ENCODE data around the gene NME7.

Gene NME7

DNA sequence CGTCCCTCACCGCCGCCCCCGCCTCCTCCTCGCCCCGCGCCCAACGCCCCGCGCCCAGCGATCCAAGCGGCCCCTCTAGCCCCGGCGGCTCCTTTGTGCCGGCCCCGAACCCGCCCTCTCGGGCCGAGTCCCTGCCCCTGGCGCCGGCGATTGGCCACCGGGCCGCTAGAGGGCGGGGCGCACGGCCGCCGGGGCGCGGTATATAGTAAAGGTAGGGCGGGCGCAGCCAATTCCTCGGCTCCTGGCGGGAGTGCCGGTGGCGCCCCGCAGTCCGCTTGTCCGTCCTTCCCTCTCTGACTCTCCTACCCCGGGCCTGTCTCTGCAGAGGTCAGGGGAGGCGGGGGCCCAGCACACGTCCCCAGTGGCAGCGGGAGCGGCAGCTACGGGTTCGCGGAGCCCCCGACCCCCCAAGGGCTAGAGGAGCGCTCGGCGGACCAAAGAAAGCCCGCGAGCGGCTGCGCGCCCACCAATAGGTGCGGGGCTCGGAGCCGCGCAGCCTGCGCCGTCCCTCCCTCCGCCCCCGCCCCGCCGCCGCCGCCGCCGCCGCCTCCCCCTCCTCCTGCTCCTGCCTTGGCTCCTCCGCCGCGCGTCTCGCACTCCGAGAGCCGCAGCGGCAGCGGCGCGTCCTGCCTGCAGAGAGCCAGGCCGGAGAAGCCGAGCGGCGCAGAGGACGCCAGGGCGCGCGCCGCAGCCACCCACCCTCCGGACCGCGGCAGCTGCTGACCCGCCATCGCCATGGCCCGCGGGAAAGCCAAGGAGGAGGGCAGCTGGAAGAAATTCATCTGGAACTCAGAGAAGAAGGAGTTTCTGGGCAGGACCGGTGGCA is 261.3 kb downstream of the NME7 start, which contains the start of gene ATP1B1:
TSS of gene ATP1B1 (plus strand) at position 596 of the 826 bp plus-strand sequence. CDS start at position 736, 140 bp downstream.
- POLR2A ChIA-PET = interaction anchor here (0.8 to 1.2 kb wide), 2 partner anchors 28 to 242 kb away, joined by 3 to 4 read pairs; no protein-coding TSS in a partner anchor
- Histone ChIP-seq H3K27me3 (replicated peaks in 2 of 5; ENCODE audit: control insufficient read depth in 4 of 5, insufficient read depth in 5 of 5, low read length in 4 of 5) (no peaks in the 10 kb centered on the region), H3K4me3 (ENCODE audit: control insufficient read depth in 1 of 7, extremely low read depth in 1 of 7, insufficient read depth in 4 of 7, low read depth in 2 of 7, low read length in 6 of 7) (peak within 1 kb of the TSS; percentile 73 to 95 (median 88)), H3K27ac (ENCODE audit: insufficient read depth in 1 of 2, low read depth in 1 of 2, low read length in 2 of 2, poor library complexity in 1 of 2, severe bottlenecking in 2 of 2) (peak within 1 kb of the TSS; percentile 17 to 52), H3K36me3 (ENCODE audit: control insufficient read depth in 4 of 4, insufficient read depth in 4 of 4, low read length in 3 of 4) (no peaks in the 10 kb centered on the region), H3K9me3 (ENCODE audit: control extremely low read depth in 1 of 5, control insufficient read depth in 4 of 5, insufficient read depth in 2 of 5, low read depth in 1 of 5, low read length in 4 of 5) (no peaks in the 10 kb centered on the region), H3K4me1 (ENCODE audit: control extremely low read depth in 1 of 4, control insufficient read depth in 4 of 4, insufficient read depth in 4 of 4, low read length in 3 of 4) (peaks cover 26 to 52% (median 47%) of the 10 kb centered on the region in 4 experiments)
- CTCF ChIA-PET = no interaction called here
- under 1% methylated on average over 60 of the region's 100 CpGs for WGBS (ENCODE audit: insufficient coverage)
- DNase-seq = peak; percentile 82 to 91 (median 89)

DNA sequence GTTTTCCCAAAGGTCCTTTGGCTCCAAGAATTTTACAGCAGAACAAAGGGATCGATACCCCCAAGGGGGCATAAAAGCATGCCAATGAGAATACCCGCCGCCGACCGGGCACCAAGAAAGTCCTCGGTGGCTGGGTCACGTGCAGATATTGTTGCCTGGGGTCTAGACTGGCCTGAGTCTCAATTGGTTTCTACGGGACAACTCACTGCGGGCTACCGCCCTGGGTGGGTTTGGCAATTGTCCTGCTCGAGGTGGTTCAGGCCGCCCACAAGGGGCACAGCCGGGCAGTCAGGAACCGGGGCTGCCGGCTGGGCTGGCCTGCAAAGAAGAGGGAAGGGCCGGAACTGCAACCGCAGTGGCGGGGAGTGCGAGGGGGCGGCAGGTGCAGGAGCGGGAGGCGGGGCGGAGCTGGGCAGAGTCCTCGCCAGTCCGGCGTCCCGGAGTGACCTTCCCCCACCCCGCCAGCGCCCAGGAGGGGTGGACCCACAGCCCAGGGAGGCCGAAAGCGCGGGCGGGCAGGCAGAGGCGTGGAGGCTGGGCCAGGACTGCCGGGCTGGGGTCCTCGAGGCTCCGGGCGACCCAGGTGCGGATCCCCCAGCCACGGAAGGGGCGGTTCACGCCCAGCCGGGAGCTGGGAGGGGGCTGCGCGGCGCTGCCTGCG is 262.0 kb downstream of the NME7 start:
- Histone ChIP-seq H3K36me3 (ENCODE audit: control insufficient read depth in 4 of 4, insufficient read depth in 4 of 4, low read length in 3 of 4) (no peaks in the 10 kb centered on the region), H3K9me3 (ENCODE audit: control extremely low read depth in 1 of 5, control insufficient read depth in 4 of 5, insufficient read depth in 2 of 5, low read depth in 1 of 5, low read length in 4 of 5) (no peaks in the 10 kb centered on the region), H3K4me1 (ENCODE audit: control extremely low read depth in 1 of 4, control insufficient read depth in 4 of 4, insufficient read depth in 4 of 4, low read length in 3 of 4) (peaks cover 21 to 45% (median 40%) of the 10 kb centered on the region in 4 experiments), H3K27ac (ENCODE audit: insufficient read depth in 1 of 2, low read depth in 1 of 2, low read length in 2 of 2, poor library complexity in 1 of 2, severe bottlenecking in 2 of 2) (no peak overlapping the region), H3K27me3 (replicated peaks in 2 of 5; ENCODE audit: control insufficient read depth in 4 of 5, insufficient read depth in 5 of 5, low read length in 4 of 5) (no peaks in the 10 kb centered on the region), H3K4me3 (ENCODE audit: control insufficient read depth in 1 of 7, extremely low read depth in 1 of 7, insufficient read depth in 4 of 7, low read depth in 2 of 7, low read length in 6 of 7) (peak overlapping the region; percentile 68 to 92 (median 78))
- CTCF ChIA-PET = interaction anchor here (1.2 to 1.3 kb wide), 2 partner anchors 11 to 16 kb away, joined by 4 to 5 read pairs; no protein-coding TSS in a partner anchor
- peak; percentile 68 to 89 (median 83) for DNase-seq
- POLR2A ChIA-PET = interaction anchor here (1.2 kb wide), 1 partner anchor 27 kb away, joined by 3 read pairs; no protein-coding TSS in a partner anchor
- WGBS (ENCODE audit: insufficient coverage) = under 1% methylated on average over 47 of the region's 47 CpGs

DNA sequence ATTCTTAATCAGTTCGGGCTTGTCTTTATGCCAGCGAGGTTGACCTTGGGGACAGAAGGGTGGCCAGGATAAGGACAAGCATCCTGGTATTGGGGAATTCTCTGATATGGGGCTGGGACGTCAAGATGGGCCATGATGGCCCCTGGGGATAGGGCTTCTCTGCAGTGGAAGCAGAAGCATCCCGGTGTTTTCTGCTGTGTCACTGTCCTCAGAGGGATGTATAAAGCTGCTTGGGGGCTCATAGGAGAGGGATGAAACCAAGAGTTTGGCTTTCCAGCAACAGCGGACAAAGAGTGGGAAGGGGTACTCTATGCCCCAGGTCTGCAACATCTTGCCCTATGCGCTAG is 262.5 kb downstream of the NME7 start:
- DNase-seq = peak in 2 of 3 donors; percentile 50 to 63
- ChIA-PET POLR2A (no interaction called here), CTCF (interaction anchor here (1.1 to 1.3 kb wide), 3 partner anchors 10 to 16 kb away, joined by 3 to 5 read pairs (median 4); no protein-coding TSS in a partner anchor)
- H3K9me3 ChIP-seq (ENCODE audit: control extremely low read depth in 1 of 5, control insufficient read depth in 4 of 5, insufficient read depth in 2 of 5, low read depth in 1 of 5, low read length in 4 of 5) = no peaks in the 10 kb centered on the region
- no peak overlapping the region for H3K27ac ChIP-seq (ENCODE audit: insufficient read depth in 1 of 2, low read depth in 1 of 2, low read length in 2 of 2, poor library complexity in 1 of 2, severe bottlenecking in 2 of 2)
- H3K4me3 ChIP-seq (ENCODE audit: control insufficient read depth in 1 of 7, extremely low read depth in 1 of 7, insufficient read depth in 4 of 7, low read depth in 2 of 7, low read length in 6 of 7) = peak overlapping the region in 6 of 7 experiments; percentile 73 to 92 (median 80)
- H3K36me3 ChIP-seq (ENCODE audit: control insufficient read depth in 4 of 4, insufficient read depth in 4 of 4, low read length in 3 of 4) = no peaks in the 10 kb centered on the region
- 59% methylated on average over 6 of the region's 6 CpGs for WGBS (ENCODE audit: insufficient coverage)
- H3K4me1 ChIP-seq (ENCODE audit: control extremely low read depth in 1 of 4, control insufficient read depth in 4 of 4, insufficient read depth in 4 of 4, low read length in 3 of 4) = peaks cover 16 to 40% (median 35%) of the 10 kb centered on the region in 4 experiments
- H3K27me3 ChIP-seq (replicated peaks in 2 of 5; ENCODE audit: control insufficient read depth in 4 of 5, insufficient read depth in 5 of 5, low read length in 4 of 5) = no peaks in the 10 kb centered on the region

DNA sequence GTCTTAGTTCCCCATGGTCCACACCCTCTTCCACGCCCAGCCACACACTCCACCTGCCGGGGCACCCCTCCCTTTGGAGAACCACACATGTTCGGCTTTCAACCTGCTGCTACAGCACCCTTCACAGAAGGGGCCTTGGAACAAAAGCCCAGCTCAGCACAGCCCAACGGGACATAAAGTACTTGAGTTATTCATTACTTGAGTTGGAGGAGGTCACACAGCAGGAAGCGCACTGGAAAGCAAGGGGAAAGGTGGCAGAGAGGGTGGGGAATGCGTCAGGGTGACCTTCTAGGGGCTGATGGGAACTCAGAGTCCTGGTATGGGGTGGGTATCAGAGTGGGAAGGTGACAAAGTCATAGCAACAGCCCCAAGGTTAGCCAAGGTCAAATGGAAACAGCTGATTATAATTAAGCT is 264.1 kb downstream of the NME7 start:
- Histone ChIP-seq H3K4me3 (ENCODE audit: control insufficient read depth in 1 of 7, extremely low read depth in 1 of 7, insufficient read depth in 4 of 7, low read depth in 2 of 7, low read length in 6 of 7) (peak overlapping the region in 1 of 7 experiments; percentile 5), H3K27ac (ENCODE audit: insufficient read depth in 1 of 2, low read depth in 1 of 2, low read length in 2 of 2, poor library complexity in 1 of 2, severe bottlenecking in 2 of 2) (no peak overlapping the region), H3K9me3 (ENCODE audit: control extremely low read depth in 1 of 5, control insufficient read depth in 4 of 5, insufficient read depth in 2 of 5, low read depth in 1 of 5, low read length in 4 of 5) (no peaks in the 10 kb centered on the region), H3K4me1 (ENCODE audit: control extremely low read depth in 1 of 4, control insufficient read depth in 4 of 4, insufficient read depth in 4 of 4, low read length in 3 of 4) (peaks cover 12 to 24% (median 20%) of the 10 kb centered on the region in 4 experiments), H3K36me3 (ENCODE audit: control insufficient read depth in 4 of 4, insufficient read depth in 4 of 4, low read length in 3 of 4) (no peaks in the 10 kb centered on the region), H3K27me3 (replicated peaks in 2 of 5; ENCODE audit: control insufficient read depth in 4 of 5, insufficient read depth in 5 of 5, low read length in 4 of 5) (no peaks in the 10 kb centered on the region)
- WGBS (ENCODE audit: insufficient coverage) = 88% methylated on average over 5 of the region's 6 CpGs
- ChIA-PET CTCF (interaction anchor here (1.0 to 1.4 kb wide), 4 partner anchors 14 to 500 kb away, joined by 5 read pairs; no protein-coding TSS in a partner anchor), POLR2A (no interaction called here)
- no peak for DNase-seq

DNA sequence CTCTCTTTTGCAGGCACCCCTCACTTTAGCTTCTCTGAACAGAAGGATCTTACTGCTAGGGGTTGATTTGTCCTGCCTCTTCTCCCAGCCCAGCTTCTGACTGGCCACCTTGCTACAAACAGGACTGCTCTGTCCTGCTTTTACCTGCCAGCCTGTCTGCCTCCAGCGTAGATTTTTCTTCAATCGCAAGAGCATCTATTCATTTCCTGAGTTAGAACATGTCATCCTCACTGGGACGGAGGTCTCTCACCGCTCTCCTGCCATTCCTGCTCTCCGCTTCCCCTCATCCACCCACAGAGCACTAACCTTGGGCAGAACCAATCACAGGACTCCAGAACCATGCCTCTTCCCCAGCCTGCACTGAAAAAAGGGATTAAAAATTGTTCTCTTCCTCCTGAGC is 264.6 kb downstream of the NME7 start:
- ChIA-PET CTCF (interaction anchor here (1.0 to 1.4 kb wide), 2 partner anchors 18 to 245 kb away, joined by 5 read pairs; no protein-coding TSS in a partner anchor), POLR2A (no interaction called here)
- WGBS (ENCODE audit: insufficient coverage) = 93% methylated on average over 5 of the region's 5 CpGs
- no peaks in the 10 kb centered on the region for H3K27me3 ChIP-seq (replicated peaks in 2 of 5; ENCODE audit: control insufficient read depth in 4 of 5, insufficient read depth in 5 of 5, low read length in 4 of 5)
- no peak for DNase-seq
- H3K27ac ChIP-seq (ENCODE audit: insufficient read depth in 1 of 2, low read depth in 1 of 2, low read length in 2 of 2, poor library complexity in 1 of 2, severe bottlenecking in 2 of 2) = no peak overlapping the region
- no peaks in the 10 kb centered on the region for H3K36me3 ChIP-seq (ENCODE audit: control insufficient read depth in 4 of 4, insufficient read depth in 4 of 4, low read length in 3 of 4)
- H3K9me3 ChIP-seq (ENCODE audit: control extremely low read depth in 1 of 5, control insufficient read depth in 4 of 5, insufficient read depth in 2 of 5, low read depth in 1 of 5, low read length in 4 of 5) = no peaks in the 10 kb centered on the region
- H3K4me1 ChIP-seq (ENCODE audit: control extremely low read depth in 1 of 4, control insufficient read depth in 4 of 4, insufficient read depth in 4 of 4, low read length in 3 of 4) = peaks cover 9 to 19% (median 15%) of the 10 kb centered on the region in 4 experiments
- H3K4me3 ChIP-seq (ENCODE audit: control insufficient read depth in 1 of 7, extremely low read depth in 1 of 7, insufficient read depth in 4 of 7, low read depth in 2 of 7, low read length in 6 of 7) = no peak overlapping the region

DNA sequence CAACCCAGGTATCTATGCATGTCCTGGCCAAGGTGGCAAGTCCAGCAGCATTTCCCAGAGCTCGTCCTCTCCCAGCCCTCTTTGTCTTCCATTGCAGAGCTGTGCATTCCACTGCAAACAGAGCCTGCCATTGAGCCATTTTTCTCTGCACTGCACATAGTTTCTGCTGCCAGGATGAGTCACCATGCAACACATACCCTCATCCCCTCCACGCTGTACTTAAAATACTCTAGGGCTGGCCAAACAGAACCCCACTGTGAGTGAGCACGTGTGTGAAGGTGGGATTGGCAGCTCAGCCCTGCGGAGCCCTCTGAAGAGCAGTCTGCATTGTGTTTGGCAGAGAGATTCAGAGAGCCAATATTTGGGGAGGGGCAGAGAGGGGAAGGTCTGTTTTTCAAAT is 265.0 kb downstream of the NME7 start:
- WGBS (ENCODE audit: insufficient coverage) = 89% methylated on average over 4 of the region's 4 CpGs
- Histone ChIP-seq H3K4me3 (ENCODE audit: control insufficient read depth in 1 of 7, extremely low read depth in 1 of 7, insufficient read depth in 4 of 7, low read depth in 2 of 7, low read length in 6 of 7) (no peak overlapping the region), H3K27me3 (replicated peaks in 2 of 5; ENCODE audit: control insufficient read depth in 4 of 5, insufficient read depth in 5 of 5, low read length in 4 of 5) (no peaks in the 10 kb centered on the region), H3K27ac (ENCODE audit: insufficient read depth in 1 of 2, low read depth in 1 of 2, low read length in 2 of 2, poor library complexity in 1 of 2, severe bottlenecking in 2 of 2) (no peak overlapping the region), H3K9me3 (ENCODE audit: control extremely low read depth in 1 of 5, control insufficient read depth in 4 of 5, insufficient read depth in 2 of 5, low read depth in 1 of 5, low read length in 4 of 5) (no peaks in the 10 kb centered on the region), H3K36me3 (ENCODE audit: control insufficient read depth in 4 of 4, insufficient read depth in 4 of 4, low read length in 3 of 4) (no peaks in the 10 kb centered on the region), H3K4me1 (ENCODE audit: control extremely low read depth in 1 of 4, control insufficient read depth in 4 of 4, insufficient read depth in 4 of 4, low read length in 3 of 4) (peaks cover 4 to 15% (median 10%) of the 10 kb centered on the region in 4 experiments)
- DNase-seq = peak in 1 of 3 donors; percentile 29
- ChIA-PET CTCF (no interaction called here), POLR2A (no interaction called here)

Data from common myeloid progenitor, CD34-positive (primary cell).